Suprapubic skin (tissue), 4 donors: Measurements from ENCODE around the gene TXNRD3.

Experiments used
- EP300 ChIP-seq: sonication (generic); formaldehyde crosslinking; IDR thresholded peaks from one replicate; pipeline ENCODE4 v1.6.1; 2017; ENCODE audit warnings: antibody characterized with exemption
- POLR2A ChIP-seq, 2 donors: fragments of 450-650 bp; IDR thresholded peaks; one replicate each; pipeline ENCODE4 v1.6.1; 2017; ENCODE audit warnings: antibody characterized with exemption in 2 of 2, mild to moderate bottlenecking in 2 of 2, moderate library complexity in 2 of 2
- POLR2AphosphoS5 ChIP-seq, 3 donors: sonication (generic); formaldehyde crosslinking; IDR thresholded peaks; one replicate each; pipeline ENCODE4 v1.6.1; 2017; ENCODE audit warnings: antibody characterized with exemption in 3 of 3
- TF ChIP-seq, protein P1 (sequence below), 2 donors: fragments of 200-600 bp in 1 of 2; fragments of 450-650 bp in 1 of 2; sonication (generic) in 1 of 2; IDR thresholded peaks; one replicate each; pipeline ENCODE4 v1.5.1; 2016 to 2019; ENCODE audit warnings: antibody characterized with exemption in 2 of 2, mild to moderate bottlenecking in 1 of 2, moderate library complexity in 1 of 2

DNA sequence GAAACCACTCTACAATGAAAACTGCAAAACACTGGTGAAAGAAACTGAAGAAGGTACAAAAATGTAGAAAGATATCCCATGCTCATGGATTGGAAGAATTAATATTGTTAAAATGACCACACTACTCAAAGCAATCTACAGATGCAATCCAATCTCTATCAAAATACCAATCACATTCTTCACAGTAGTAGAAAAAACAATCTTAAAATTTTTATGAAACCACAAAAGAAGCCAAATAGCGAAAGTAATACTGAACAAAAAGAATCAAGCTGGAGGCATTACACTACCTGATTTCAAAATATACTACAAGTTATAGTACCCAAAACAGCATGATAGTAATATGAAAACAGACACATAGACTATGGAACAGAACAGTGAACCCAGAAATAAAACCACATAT is 36.9 kb downstream of the TXNRD3 start:
- no peak for TF ChIP-seq POLR2A (IDR thresholded peaks at IDR 0.05)
- TF ChIP-seq, protein P1, sequence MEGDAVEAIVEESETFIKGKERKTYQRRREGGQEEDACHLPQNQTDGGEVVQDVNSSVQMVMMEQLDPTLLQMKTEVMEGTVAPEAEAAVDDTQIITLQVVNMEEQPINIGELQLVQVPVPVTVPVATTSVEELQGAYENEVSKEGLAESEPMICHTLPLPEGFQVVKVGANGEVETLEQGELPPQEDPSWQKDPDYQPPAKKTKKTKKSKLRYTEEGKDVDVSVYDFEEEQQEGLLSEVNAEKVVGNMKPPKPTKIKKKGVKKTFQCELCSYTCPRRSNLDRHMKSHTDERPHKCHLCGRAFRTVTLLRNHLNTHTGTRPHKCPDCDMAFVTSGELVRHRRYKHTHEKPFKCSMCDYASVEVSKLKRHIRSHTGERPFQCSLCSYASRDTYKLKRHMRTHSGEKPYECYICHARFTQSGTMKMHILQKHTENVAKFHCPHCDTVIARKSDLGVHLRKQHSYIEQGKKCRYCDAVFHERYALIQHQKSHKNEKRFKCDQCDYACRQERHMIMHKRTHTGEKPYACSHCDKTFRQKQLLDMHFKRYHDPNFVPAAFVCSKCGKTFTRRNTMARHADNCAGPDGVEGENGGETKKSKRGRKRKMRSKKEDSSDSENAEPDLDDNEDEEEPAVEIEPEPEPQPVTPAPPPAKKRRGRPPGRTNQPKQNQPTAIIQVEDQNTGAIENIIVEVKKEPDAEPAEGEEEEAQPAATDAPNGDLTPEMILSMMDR (IDR thresholded peaks at IDR 0.05): no peak
- TF ChIP-seq EP300: no peak
- no peak for TF ChIP-seq POLR2AphosphoS5 (IDR thresholded peaks at IDR 0.05)
